Transverse colon (tissue), 3 donors: Measurements from ENCODE around the gene PSME1.

Source experiments
- CTCF ChIP-seq, 5 experiments: fragments of 200-600 bp in 3 of 5; fragments of 450-650 bp in 2 of 5; sonication (generic) in 3 of 5; IDR thresholded peaks; 1 replicate in 2 of 5; 2 replicates in 3 of 5; pipeline ENCODE4 v1.5.1; 2016 to 2017; ENCODE audit warnings: antibody characterized with exemption in 5 of 5, inconsistent platforms in 3 of 5, mild to moderate bottlenecking in 2 of 5, moderate library complexity in 1 of 5
- EP300 ChIP-seq: sonication (generic); formaldehyde crosslinking; IDR thresholded peaks from one replicate; pipeline ENCODE4 v1.6.1; 2017; ENCODE audit warnings: antibody characterized with exemption, low read depth
- POLR2A ChIP-seq: fragments of 450-650 bp; IDR thresholded peaks from one replicate; pipeline ENCODE4 v1.6.1; 2016; ENCODE audit warnings: antibody characterized with exemption, mild to moderate bottlenecking, moderate library complexity

DNA sequence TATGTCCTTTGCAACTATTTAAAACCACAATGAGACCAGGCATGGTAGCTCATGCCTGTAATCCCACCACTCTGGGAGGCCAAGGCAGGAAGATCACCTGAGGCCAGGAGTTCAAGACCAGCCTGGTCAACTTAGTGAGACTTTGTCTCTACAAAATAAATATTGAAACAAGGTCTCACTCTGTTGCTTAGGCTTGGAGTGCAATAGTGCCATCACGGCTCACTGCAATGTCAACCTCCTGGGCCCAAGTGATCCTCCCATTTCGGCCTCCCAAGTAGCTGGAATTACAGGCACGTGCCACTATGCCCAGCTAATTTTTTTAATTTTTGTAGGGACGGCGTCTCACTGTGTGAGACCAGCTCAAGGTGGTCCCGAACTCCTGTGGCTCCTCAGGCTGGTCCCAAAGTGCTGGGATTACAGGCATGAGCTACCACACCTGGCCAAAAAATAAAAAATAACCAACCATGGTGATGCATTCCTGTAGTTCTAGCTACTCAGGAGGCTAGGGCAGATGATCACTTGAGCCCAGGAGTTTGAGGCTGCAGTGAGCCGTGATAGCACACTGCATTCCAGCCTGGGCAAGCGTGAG lies 6.5 kb upstream of the PSME1 start:
- no peak for TF ChIP-seq CTCF (IDR thresholded peaks at IDR 0.05)
- TF ChIP-seq EP300 = no peak
- TF ChIP-seq POLR2A = no peak
